Upper lobe of right lung (tissue), 1 donor: ENCODE measurements around the gene SAMM50. TPM values are rescaled to one million over a fixed set of nuclear protein-coding genes. Genes with fewer than 3 reads are reported as not detected.

ENCODE experiments used
- ATAC-seq: fragments of 200-7000 bp; cut with Tn5 transposase; one replicate; pipeline ENCODE4 v1.9.1; 2020; ENCODE audit warnings: mild to moderate bottlenecking, moderate library complexity
- DNase-seq: peaks from one replicate; pipeline ENCODE4 v3.0.0-alpha.2; 2020
- H3K27ac ChIP-seq: fragments of 200-600 bp; one replicate; pipeline ENCODE4 v1.8.0; 2022
- H3K27me3 ChIP-seq: fragments of 200-600 bp; one replicate; pipeline ENCODE4 v1.8.0; 2022; ENCODE audit warnings: mild to moderate bottlenecking
- H3K36me3 ChIP-seq: fragments of 200-600 bp; one replicate; pipeline ENCODE4 v1.8.0; 2022
- H3K4me1 ChIP-seq: fragments of 200-600 bp; one replicate; pipeline ENCODE4 v1.8.0; 2022
- H3K4me3 ChIP-seq: fragments of 200-600 bp; one replicate; pipeline ENCODE4 v1.8.0; 2022; ENCODE audit warnings: mild to moderate bottlenecking
- H3K9me3 ChIP-seq: fragments of 200-600 bp; one replicate; pipeline ENCODE4 v1.8.0; 2022
- intact Hi-C: fragments of 100-400 bp; cut with DNase I; formaldehyde crosslinking; loops from one replicate; pipeline ENCODE4 v1.11.0; 2022
- total RNA-seq: library from RNA; stranded (reverse); fragmentation: NEBNext Ultra II Directional; extraction: Animal tissue kit (Norgen Biotek cat#: 25700); gene quantifications from one replicate; pipeline ENCODE4 v1.2.1, GENCODE V29; 2021
- TF ChIP-seq, protein P1 (sequence below): fragments of 200-600 bp; IDR thresholded peaks from one replicate; pipeline ENCODE4 v1.8.0; 2022; ENCODE audit warnings: antibody characterized with exemption
- donor health status: DM: no; HTN: yes; CAD: no; lungs with severe emphysema.

SAMM50 gene
- total RNA-seq, 1 donor from 2014 or later = 25.7 TPM

DNA sequence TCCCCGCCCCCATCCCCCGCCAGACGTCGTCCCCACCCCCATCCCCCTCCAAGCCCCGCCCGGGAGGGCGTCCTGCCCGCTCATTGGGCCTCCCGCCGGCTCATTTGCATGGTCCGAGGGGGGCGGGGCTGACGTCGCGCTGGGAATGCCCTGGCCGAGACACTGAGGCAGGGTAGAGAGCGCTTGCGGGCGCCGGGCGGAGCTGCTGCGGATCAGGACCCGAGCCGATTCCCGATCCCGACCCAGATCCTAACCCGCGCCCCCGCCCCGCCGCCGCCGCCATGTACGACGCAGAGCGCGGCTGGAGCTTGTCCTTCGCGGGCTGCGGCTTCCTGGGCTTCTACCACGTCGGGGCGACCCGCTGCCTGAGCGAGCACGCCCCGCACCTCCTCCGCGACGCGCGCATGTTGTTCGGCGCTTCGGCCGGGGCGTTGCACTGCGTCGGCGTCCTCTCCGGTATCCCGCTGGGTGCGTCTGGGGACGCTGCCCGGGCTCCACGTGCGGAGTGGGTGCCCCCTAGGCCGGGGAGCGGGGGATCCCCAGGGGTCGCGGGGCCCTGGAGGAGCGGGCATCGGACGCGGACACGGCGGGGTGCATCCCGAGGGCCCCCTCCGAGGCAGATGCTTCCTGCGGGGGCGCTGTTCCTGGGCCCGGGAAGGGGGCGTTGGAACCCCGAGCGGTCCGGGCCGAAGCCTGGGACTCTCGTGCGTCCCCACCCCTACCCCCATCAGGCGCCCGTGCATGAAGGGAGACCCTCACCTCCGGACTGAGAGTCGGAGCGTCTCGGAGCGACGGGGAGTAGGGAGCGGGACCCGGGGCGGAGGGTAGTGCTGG lies 31.4 kb upstream of the SAMM50 start, which contains the start of gene PNPLA3:
Gene PNPLA3 (plus strand): TSS at position 175 of the 834 bp plus-strand sequence. CDS start 107 bp downstream, at position 282.
- intact Hi-C loops = no loop called here
- H3K9me3 ChIP-seq = no peaks in the 10 kb centered on the region
- peak within 1 kb of the TSS; percentile 8 for H3K27ac ChIP-seq
- H3K4me3 ChIP-seq = peak within 1 kb of the TSS; percentile 66
- H3K36me3 ChIP-seq = no peaks in the 10 kb centered on the region
- DNase-seq (peak; percentile 95), ATAC-seq (peak; percentile 92)
- TF ChIP-seq, protein P1, sequence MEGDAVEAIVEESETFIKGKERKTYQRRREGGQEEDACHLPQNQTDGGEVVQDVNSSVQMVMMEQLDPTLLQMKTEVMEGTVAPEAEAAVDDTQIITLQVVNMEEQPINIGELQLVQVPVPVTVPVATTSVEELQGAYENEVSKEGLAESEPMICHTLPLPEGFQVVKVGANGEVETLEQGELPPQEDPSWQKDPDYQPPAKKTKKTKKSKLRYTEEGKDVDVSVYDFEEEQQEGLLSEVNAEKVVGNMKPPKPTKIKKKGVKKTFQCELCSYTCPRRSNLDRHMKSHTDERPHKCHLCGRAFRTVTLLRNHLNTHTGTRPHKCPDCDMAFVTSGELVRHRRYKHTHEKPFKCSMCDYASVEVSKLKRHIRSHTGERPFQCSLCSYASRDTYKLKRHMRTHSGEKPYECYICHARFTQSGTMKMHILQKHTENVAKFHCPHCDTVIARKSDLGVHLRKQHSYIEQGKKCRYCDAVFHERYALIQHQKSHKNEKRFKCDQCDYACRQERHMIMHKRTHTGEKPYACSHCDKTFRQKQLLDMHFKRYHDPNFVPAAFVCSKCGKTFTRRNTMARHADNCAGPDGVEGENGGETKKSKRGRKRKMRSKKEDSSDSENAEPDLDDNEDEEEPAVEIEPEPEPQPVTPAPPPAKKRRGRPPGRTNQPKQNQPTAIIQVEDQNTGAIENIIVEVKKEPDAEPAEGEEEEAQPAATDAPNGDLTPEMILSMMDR = no peak
- peaks cover 24% of the 10 kb centered on the region for H3K27me3 ChIP-seq
- peaks cover 5% of the 10 kb centered on the region for H3K4me1 ChIP-seq

DNA sequence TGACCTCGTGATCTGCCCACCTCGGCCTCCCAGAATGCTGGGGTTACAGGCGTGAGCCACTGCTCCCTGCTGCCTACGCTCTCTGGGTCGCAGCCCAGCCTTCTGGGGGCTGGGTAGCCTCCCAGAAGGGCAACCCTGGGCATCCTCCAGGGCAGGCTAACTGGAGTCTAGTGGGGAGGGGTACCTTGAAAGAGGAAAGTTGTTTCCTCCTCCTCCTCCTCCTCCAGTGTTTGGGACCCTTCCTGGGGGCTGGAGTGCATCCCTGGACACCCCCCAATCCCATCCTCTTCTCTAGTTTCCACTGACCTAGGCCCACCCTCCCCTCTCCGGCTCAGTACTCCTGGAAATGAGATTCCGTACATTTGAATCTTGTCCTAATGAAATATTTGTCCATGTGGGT lies 30.4 kb upstream of the SAMM50 start:
- no peak overlapping the region for H3K27ac ChIP-seq
- no peaks in the 10 kb centered on the region for H3K9me3 ChIP-seq
- DNase-seq = no peak
- H3K27me3 ChIP-seq = peaks cover 18% of the 10 kb centered on the region
- peaks cover 5% of the 10 kb centered on the region for H3K4me1 ChIP-seq
- H3K36me3 ChIP-seq = no peaks in the 10 kb centered on the region
- intact Hi-C loops = no loop called here
- TF ChIP-seq, protein P1 = no peak
- no peak for ATAC-seq
- H3K4me3 ChIP-seq = no peak overlapping the region

DNA sequence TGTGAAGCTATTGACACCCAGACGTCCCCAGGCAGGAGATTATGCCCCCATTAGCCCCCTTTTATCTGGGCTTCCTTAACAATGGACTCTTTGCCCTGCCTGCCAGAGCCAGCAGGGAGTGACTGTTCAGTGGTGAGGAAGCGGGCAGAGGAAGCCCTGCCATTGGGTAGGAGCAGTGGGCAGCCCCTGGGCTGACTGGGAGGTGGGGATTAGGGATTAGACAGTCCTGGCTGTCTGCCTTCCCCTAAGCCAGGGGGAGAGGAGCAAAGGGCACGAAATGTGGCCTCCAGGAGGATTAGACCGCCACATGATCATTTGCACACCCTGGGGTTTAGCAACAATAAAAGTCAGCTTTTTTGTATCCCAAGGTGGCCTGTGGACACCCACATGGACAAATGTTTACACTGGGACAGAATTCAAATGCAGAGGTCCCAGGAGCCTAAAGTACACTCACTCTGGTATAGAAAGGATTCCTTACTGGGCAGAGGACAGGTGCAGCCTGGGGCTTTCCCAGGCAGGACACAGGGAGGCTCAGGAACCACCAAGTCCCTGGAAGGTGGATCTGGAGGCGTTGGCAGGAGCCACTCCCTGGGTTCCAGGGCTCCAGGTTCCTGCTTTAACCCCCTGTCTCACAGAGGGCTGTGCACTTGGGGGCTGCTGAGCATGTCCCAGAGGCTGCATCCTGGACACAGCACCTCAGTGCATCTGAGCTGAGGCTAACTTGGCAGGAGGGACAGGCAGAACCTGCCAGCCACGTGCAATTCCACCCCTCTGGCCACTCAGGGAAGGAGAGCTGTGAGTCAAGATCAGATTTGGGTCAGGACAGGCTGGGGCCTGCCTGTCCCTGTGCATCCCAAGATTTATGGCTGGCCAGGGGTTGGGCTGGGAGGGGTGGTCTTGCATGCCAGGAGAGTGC lies 29.6 kb upstream of the SAMM50 start:
- no peak overlapping the region for H3K27ac ChIP-seq
- ATAC-seq (peak; percentile 64), DNase-seq (peak; percentile 71)
- intact Hi-C loops = no loop called here
- H3K4me1 ChIP-seq = peaks cover 5% of the 10 kb centered on the region
- H3K27me3 ChIP-seq = peaks cover 18% of the 10 kb centered on the region
- TF ChIP-seq, protein P1 = no peak
- H3K36me3 ChIP-seq = no peaks in the 10 kb centered on the region
- no peaks in the 10 kb centered on the region for H3K9me3 ChIP-seq
- no peak overlapping the region for H3K4me3 ChIP-seq

DNA sequence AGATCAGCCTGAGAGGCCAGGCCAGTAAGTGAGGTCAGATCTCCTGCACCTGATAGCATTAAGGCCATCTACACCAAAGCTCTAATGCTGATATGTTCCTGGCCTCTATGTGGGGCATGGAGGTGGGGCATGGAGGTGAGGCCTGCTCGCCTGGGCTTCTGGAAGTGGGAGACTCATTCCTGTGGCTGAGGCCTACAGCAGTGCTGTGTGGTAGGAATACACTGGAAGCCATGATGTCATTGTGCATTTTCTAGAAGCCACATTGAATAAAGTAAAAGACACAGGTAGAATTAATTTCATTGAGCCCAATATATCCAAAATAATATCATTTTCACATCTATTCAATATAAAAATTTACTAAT lies 28.9 kb upstream of the SAMM50 start:
- ATAC-seq = no peak
- H3K36me3 ChIP-seq = no peaks in the 10 kb centered on the region
- H3K4me1 ChIP-seq = peaks cover 5% of the 10 kb centered on the region
- H3K27ac ChIP-seq = no peak overlapping the region
- no peak for DNase-seq
- no peaks in the 10 kb centered on the region for H3K9me3 ChIP-seq
- peaks cover 18% of the 10 kb centered on the region for H3K27me3 ChIP-seq
- no peak overlapping the region for H3K4me3 ChIP-seq
- TF ChIP-seq, protein P1 = no peak
- intact Hi-C loops = no loop called here

DNA sequence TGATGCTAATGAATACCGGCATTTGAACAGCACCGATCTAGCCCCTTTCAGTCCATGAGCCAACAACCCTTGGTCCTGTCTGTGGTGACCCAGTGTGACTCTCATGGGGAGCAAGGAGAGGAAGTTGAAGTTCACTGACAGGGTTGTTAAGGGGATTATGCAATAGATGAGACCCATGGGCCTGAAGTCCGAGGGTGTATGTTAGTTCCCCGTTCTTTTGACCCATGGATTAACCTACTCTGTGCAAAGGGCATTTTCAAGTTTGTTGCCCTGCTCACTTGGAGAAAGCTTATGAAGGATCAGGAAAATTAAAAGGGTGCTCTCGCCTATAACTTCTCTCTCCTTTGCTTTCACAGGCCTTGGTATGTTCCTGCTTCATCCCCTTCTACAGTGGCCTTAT lies 26.8 kb upstream of the SAMM50 start:
- no peak overlapping the region for H3K27ac ChIP-seq
- no peak overlapping the region for H3K4me3 ChIP-seq
- H3K36me3 ChIP-seq = no peaks in the 10 kb centered on the region
- intact Hi-C loops = no loop called here
- H3K4me1 ChIP-seq = no peaks in the 10 kb centered on the region
- TF ChIP-seq, protein P1 = no peak
- DNase-seq (no peak), ATAC-seq (peak; percentile 67)
- H3K9me3 ChIP-seq = no peaks in the 10 kb centered on the region
- H3K27me3 ChIP-seq = peaks cover 18% of the 10 kb centered on the region
